HEK293 (cell line): Measurements from ENCODE around the gene KANSL1L.
"Not testable (repeated sequence)": the region's sequence is repeated elsewhere in the genome, so short reads cannot be mapped to it uniquely, and the experiment has no call there.

Experiments
- CTCF ChIA-PET: fragments of 350-600 bp; formaldehyde crosslinking; extraction: SDS; loops from one replicate; lab custom pipeline; 2021; ENCODE audit warnings: antibody characterized with exemption; lab: Yijun Ruan, JAX
- POLR2A ChIA-PET: fragments of 300-600 bp; formaldehyde crosslinking; extraction: SDS; loops from one replicate; lab custom pipeline; 2020; ENCODE audit warnings: antibody characterized with exemption, inconsistent platforms; lab: Yijun Ruan, JAX
- H3K27ac ChIP-seq: fragments of 200-500 bp; sonication (Bioruptor generic); 2 replicates; pipeline ENCODE4 v1.5.1; 2014; ENCODE audit warnings: low read depth, low read length, control low read depth, inconsistent platforms; ENCODE audit errors: extremely low read depth
- H3K36me3 ChIP-seq, 2 experiments: fragments of 200-500 bp in 1 of 2; sonication (Bioruptor generic) in 1 of 2; 1 replicate in 1 of 2; 2 replicates in 1 of 2; pipeline ENCODE4 v1.5.1; 2014 to 2017; ENCODE audit warnings: inconsistent platforms in 2 of 2, low read length in 2 of 2; ENCODE audit not compliant: control insufficient read depth in 2 of 2, insufficient read depth in 1 of 2
- H3K4me1 ChIP-seq: fragments of 200-500 bp; sonication (Bioruptor generic); 2 replicates; pipeline ENCODE4 v1.5.1; 2014; ENCODE audit warnings: mild to moderate bottlenecking, low read length, inconsistent platforms; ENCODE audit not compliant: control insufficient read depth, insufficient read depth
- H3K4me3 ChIP-seq: 2 replicates; pipeline ENCODE4 v1.5.1; 2011; ENCODE audit warnings: low read depth, mild to moderate bottlenecking, control low read depth, low read length, moderate library complexity
- H3K9me3 ChIP-seq: fragments of 200-500 bp; sonication (Bioruptor generic); 2 replicates; pipeline ENCODE4 v1.5.1; 2014; ENCODE audit warnings: low read depth, low read length, inconsistent platforms; ENCODE audit not compliant: control insufficient read depth, insufficient read depth
- OVOL3 ChIP-seq: fragments of 450-650 bp; formaldehyde crosslinking; IDR thresholded peaks from 2 replicates; pipeline ENCODE4 v1.5.1; 2016; ENCODE audit warnings: missing biosample characterization, missing genetic modification characterization
- REPIN1 ChIP-seq: fragments of 450-650 bp; formaldehyde crosslinking; IDR thresholded peaks from 2 replicates; pipeline ENCODE4 v1.5.1; 2017; ENCODE audit warnings: missing biosample characterization, missing genetic modification characterization, low read depth
- SP2 ChIP-seq: fragments of 450-650 bp; formaldehyde crosslinking; IDR thresholded peaks from 2 replicates; pipeline ENCODE4 v1.5.1; 2016; ENCODE audit warnings: missing biosample characterization, missing genetic modification characterization
- TCF7L2 ChIP-seq: IDR thresholded peaks from 2 replicates; pipeline ENCODE4 v1.6.1; 2011; ENCODE audit warnings: low read depth, mild to moderate bottlenecking, inconsistent platforms, low read length, moderate library complexity, borderline replicate concordance
- ZBTB7A ChIP-seq: fragments of 450-650 bp; formaldehyde crosslinking; IDR thresholded peaks from 2 replicates; pipeline ENCODE4 v1.5.1; 2016; ENCODE audit warnings: low read depth, missing biosample characterization, missing genetic modification characterization
- ZNF146 ChIP-seq: fragments of 450-650 bp; formaldehyde crosslinking; IDR thresholded peaks from 2 replicates; pipeline ENCODE4 v1.5.1; 2016; ENCODE audit warnings: missing biosample characterization, missing genetic modification characterization
- ZNF221 ChIP-seq: fragments of 450-650 bp; formaldehyde crosslinking; IDR thresholded peaks from 2 replicates; pipeline ENCODE4 v1.5.1; 2017; ENCODE audit warnings: missing biosample characterization, missing genetic modification characterization, borderline replicate concordance
- ZNF24 ChIP-seq: fragments of 450-650 bp; formaldehyde crosslinking; IDR thresholded peaks from 2 replicates; pipeline ENCODE4 v1.5.1; 2016; ENCODE audit warnings: missing biosample characterization, missing genetic modification characterization
- ZNF324 ChIP-seq: fragments of 450-650 bp; formaldehyde crosslinking; IDR thresholded peaks from 2 replicates; pipeline ENCODE4 v1.5.1; 2016; ENCODE audit warnings: missing biosample characterization, missing genetic modification characterization
- ZNF473 ChIP-seq: fragments of 450-650 bp; formaldehyde crosslinking; IDR thresholded peaks from 2 replicates; pipeline ENCODE4 v1.5.1; 2017; ENCODE audit warnings: missing biosample characterization, missing genetic modification characterization
- ZNF510 ChIP-seq: fragments of 450-650 bp; formaldehyde crosslinking; IDR thresholded peaks from 2 replicates; pipeline ENCODE4 v1.5.1; 2018; ENCODE audit warnings: mild to moderate bottlenecking, missing genetic modification characterization, missing biosample characterization; ENCODE audit not compliant: insufficient replicate concordance
- ZNF529 ChIP-seq: fragments of 450-650 bp; formaldehyde crosslinking; IDR thresholded peaks from 2 replicates; pipeline ENCODE4 v1.5.1; 2017; ENCODE audit warnings: missing genetic modification characterization, missing biosample characterization; ENCODE audit not compliant: insufficient replicate concordance
- ZNF549 ChIP-seq: fragments of 450-650 bp; IDR thresholded peaks from 2 replicates; pipeline ENCODE4 v1.5.1; 2018; ENCODE audit warnings: missing biosample characterization, missing genetic modification characterization, mild to moderate bottlenecking, inconsistent platforms, moderate library complexity
- ZNF571 ChIP-seq: fragments of 450-650 bp; formaldehyde crosslinking; IDR thresholded peaks from 2 replicates; pipeline ENCODE4 v1.5.0; 2017; ENCODE audit warnings: missing biosample characterization, missing genetic modification characterization
- ZNF600 ChIP-seq: fragments of 450-650 bp; formaldehyde crosslinking; IDR thresholded peaks from 2 replicates; pipeline ENCODE4 v1.5.1; 2016; ENCODE audit warnings: missing biosample characterization, missing genetic modification characterization
- ZNF707 ChIP-seq: fragments of 450-650 bp; formaldehyde crosslinking; IDR thresholded peaks from 2 replicates; pipeline ENCODE4 v1.5.1; 2016; ENCODE audit warnings: missing biosample characterization, missing genetic modification characterization
- ZNF76 ChIP-seq: fragments of 450-650 bp; formaldehyde crosslinking; IDR thresholded peaks from 2 replicates; pipeline ENCODE4; 2016; ENCODE audit warnings: low read depth, missing biosample characterization, missing genetic modification characterization, borderline replicate concordance
- ZNF777 ChIP-seq: fragments of 450-650 bp; formaldehyde crosslinking; IDR thresholded peaks from 2 replicates; pipeline ENCODE4 v1.5.1; 2017; ENCODE audit warnings: missing biosample characterization, missing genetic modification characterization, borderline replicate concordance
- ZNF785 ChIP-seq: fragments of 450-650 bp; formaldehyde crosslinking; IDR thresholded peaks from 2 replicates; pipeline ENCODE4 v1.5.1; 2016; ENCODE audit warnings: missing biosample characterization, missing genetic modification characterization
- ZSCAN16 ChIP-seq: fragments of 450-650 bp; formaldehyde crosslinking; IDR thresholded peaks from 2 replicates; pipeline ENCODE4 v1.5.1; 2016; ENCODE audit warnings: missing biosample characterization, missing genetic modification characterization
- ZXDB ChIP-seq: fragments of 450-650 bp; formaldehyde crosslinking; IDR thresholded peaks from 2 replicates; pipeline ENCODE4 v1.5.1; 2016; ENCODE audit warnings: missing biosample characterization, missing genetic modification characterization
- TF ChIP-seq, protein P1 (sequence below): fragments of 450-650 bp; formaldehyde crosslinking; IDR thresholded peaks from 2 replicates; pipeline ENCODE4 v1.5.1; 2017; ENCODE audit warnings: missing biosample characterization, missing genetic modification characterization
- TF ChIP-seq, protein P2 (sequence below): fragments of 450-650 bp; formaldehyde crosslinking; IDR thresholded peaks from 2 replicates; pipeline ENCODE4 v1.5.1; 2016; ENCODE audit warnings: missing biosample characterization, missing genetic modification characterization
- TF ChIP-seq, protein P3 (sequence below): fragments of 450-650 bp; formaldehyde crosslinking; IDR thresholded peaks from 2 replicates; pipeline ENCODE4 v1.5.1; 2016; ENCODE audit warnings: missing biosample characterization, missing genetic modification characterization

Gene KANSL1L

DNA sequence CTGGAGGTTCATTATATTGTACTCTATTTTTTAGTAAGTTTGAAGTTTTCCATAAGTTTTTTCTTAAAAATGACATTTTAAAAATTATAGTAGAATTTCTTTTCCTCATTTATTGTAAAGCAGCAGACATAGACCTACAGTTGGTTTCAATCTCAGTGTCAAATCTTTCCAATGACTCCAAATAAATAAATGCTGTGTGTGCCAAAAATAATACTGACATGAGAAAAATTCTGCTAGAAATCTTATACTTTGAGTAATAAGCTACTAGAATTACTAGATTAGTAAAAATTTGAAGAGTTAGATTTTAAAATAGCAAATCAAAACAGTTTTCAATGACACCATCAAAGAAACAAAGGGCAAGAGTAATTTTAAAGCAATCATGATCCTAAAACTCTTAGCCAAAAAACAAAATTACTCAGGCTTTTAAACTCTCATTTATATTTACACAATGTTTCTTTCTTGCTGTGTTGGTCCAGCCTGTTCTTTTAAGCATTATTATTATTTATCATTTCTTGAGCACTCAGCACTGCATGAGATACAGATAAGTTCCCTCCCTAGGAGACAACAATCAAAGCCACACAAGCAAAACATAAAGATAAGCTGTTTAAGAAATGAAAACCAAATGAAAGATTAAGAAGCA lies 8.3 kb upstream of the KANSL1L start:
- POLR2A ChIA-PET: no interaction called here

DNA sequence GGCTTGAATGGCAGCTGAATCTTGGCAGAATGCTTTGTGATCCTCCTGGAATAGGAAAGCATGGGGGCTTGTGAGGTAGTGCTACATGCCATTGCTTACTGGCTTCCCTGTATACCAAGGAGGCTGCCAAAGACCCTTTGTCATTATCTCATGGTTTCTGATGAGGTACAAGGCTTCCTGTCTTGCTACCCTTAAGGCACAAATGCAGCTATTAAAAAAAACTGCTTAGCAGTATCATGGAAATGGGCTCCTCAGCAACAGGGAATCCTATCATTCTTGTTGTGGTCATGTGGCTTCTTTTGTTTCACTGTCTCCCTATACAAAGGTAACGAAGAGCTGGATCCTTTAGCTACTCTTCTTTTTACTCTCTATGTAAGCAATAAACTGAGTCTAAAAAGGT lies 6.6 kb upstream of the KANSL1L start:
- H3K9me3 ChIP-seq: no peaks in the 10 kb centered on the region
- POLR2A ChIA-PET: no interaction called here
- peaks cover 12% of the 10 kb centered on the region; the same call in 1 of the 2 replicates for H3K4me1 ChIP-seq
- no peak overlapping the region for H3K4me3 ChIP-seq
- CTCF ChIA-PET: no interaction called here
- H3K27ac ChIP-seq: no peak overlapping the region
- no peaks in the 10 kb centered on the region for H3K36me3 ChIP-seq
- TF ChIP-seq ZXDB (tag by site-specific recombination) (no peak), ZBTB7A (tag by site-specific recombination) (no peak), ZNF600 (tag by site-specific recombination) (no peak), ZNF785 (tag by site-specific recombination) (no peak)
- TF ChIP-seq, protein P1, sequence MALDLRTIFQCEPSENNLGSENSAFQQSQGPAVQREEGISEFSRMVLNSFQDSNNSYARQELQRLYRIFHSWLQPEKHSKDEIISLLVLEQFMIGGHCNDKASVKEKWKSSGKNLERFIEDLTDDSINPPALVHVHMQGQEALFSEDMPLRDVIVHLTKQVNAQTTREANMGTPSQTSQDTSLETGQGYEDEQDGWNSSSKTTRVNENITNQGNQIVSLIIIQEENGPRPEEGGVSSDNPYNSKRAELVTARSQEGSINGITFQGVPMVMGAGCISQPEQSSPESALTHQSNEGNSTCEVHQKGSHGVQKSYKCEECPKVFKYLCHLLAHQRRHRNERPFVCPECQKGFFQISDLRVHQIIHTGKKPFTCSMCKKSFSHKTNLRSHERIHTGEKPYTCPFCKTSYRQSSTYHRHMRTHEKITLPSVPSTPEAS: no peak

More for the DNA sequence above, 8.3 kb upstream of the KANSL1L start:
- CTCF ChIA-PET: interaction anchor here (0.6 to 0.7 kb wide), 2 partner anchors 16 to 800 kb away, joined by 3 to 4 read pairs; no protein-coding TSS in a partner anchor
- no peak for TF ChIP-seq ZNF221 (tag by site-specific recombination)
- TF ChIP-seq SP2 (tag by site-specific recombination): no peak
- peak; percentile 38; the same call in 1 of the 2 replicates for TF ChIP-seq TCF7L2
- no peak for TF ChIP-seq ZNF600 (tag by site-specific recombination)
- TF ChIP-seq, protein P2, sequence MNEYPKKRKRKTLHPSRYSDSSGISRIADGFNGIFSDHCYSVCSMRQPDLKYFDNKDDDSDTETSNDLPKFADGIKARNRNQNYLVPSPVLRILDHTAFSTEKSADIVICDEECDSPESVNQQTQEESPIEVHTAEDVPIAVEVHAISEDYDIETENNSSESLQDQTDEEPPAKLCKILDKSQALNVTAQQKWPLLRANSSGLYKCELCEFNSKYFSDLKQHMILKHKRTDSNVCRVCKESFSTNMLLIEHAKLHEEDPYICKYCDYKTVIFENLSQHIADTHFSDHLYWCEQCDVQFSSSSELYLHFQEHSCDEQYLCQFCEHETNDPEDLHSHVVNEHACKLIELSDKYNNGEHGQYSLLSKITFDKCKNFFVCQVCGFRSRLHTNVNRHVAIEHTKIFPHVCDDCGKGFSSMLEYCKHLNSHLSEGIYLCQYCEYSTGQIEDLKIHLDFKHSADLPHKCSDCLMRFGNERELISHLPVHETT (tag by site-specific recombination): no peak
- Histone ChIP-seq H3K4me3 (no peak overlapping the region), H3K4me1 (peaks cover 12% of the 10 kb centered on the region; the same call in 1 of the 2 replicates), H3K36me3 (no peaks in the 10 kb centered on the region), H3K9me3 (no peaks in the 10 kb centered on the region), H3K27ac (no peak overlapping the region)

DNA sequence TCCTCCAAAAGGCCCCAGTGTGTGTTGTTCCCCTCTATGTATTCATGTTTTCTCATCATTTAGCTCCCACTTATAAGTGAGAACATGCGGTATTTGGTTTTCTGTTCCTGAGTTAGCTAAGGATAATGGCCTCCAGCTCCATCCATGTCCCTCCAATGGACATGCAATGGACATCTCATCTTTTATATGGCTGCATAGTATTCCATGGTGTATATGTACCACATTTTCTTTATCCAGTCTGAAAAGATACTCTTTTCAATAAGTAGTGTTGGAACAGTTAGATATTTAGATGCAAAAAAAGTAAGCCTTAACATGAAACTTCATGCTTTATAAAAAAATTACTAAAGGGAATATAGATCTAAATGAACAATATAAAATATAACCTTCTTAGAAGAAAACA lies 5.9 kb upstream of the KANSL1L start:
- H3K9me3 ChIP-seq, H3K4me3 ChIP-seq, H3K27ac ChIP-seq, POLR2A ChIA-PET, H3K36me3 ChIP-seq: not testable (repeated sequence)
- CTCF ChIA-PET: interaction anchor here (0.7 to 1.1 kb wide), 2 partner anchors 18 to 104 kb away, joined by 3 to 4 read pairs; no protein-coding TSS in a partner anchor
- peak; percentile 36; the same call in 1 of the 2 replicates for TF ChIP-seq ZNF146 (tag by site-specific recombination)
- H3K4me1 ChIP-seq: peaks cover 12% of the 10 kb centered on the region; the same call in 1 of the 2 replicates

DNA sequence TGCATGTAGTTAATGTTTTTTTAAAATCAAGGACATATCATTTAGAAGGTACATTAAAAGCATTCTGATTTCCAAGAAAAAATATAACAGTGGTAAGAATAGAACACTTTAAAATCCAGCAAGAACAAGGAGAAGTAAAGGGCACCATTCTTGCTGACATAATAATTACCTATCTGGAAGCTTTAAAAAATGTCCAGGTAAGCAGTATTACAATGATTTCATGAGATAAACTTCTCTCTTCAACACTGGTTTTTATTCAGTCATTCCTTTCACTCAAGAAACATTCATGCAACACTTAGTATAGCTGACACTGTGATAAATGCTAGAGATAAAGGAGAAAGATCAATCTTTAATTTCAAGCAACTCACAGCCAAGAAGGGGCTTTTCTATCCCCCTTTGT lies 2.9 kb upstream of the KANSL1L start:
- Histone ChIP-seq H3K36me3 (no peaks in the 10 kb centered on the region), H3K4me1 (0 out of 2 replicates have a peak, but pooled peaks cover 3% of the 10 kb centered on the region), H3K4me3 (no peak overlapping the region), H3K9me3 (no peaks in the 10 kb centered on the region), H3K27ac (no peak overlapping the region)
- ChIA-PET POLR2A (no interaction called here), CTCF (interaction anchor here (0.6 to 0.8 kb wide), 2 partner anchors 21 to 197 kb away, joined by 3 read pairs; no protein-coding TSS in a partner anchor)
- no peak for TF ChIP-seq OVOL3
- no peak for TF ChIP-seq ZNF777
- TF ChIP-seq ZNF707 (tag by site-specific recombination): no peak
- TF ChIP-seq ZNF529: no peak
- no peak for TF ChIP-seq ZNF24
- TF ChIP-seq, protein P3, sequence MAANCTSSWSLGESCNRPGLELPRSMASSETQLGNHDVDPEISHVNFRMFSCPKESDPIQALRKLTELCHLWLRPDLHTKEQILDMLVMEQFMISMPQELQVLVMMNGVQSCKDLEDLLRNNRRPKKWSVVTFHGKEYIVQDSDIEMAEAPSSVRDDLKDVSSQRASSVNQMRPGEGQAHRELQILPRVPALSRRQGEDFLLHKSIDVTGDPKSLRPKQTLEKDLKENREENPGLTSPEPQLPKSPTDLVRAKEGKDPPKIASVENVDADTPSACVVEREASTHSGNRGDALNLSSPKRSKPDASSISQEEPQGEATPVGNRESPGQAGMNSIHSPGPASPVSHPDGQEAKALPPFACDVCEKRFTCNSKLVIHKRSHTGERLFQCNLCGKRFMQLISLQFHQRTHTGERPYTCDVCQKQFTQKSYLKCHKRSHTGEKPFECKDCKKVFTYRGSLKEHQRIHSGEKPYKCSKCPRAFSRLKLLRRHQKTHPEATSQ (tag by site-specific recombination): no peak
- no peak for TF ChIP-seq ZNF571
- TF ChIP-seq ZNF549 (tag by site-specific recombination): no peak
- no peak for TF ChIP-seq REPIN1
- TF ChIP-seq ZNF510: no peak
- no peak for TF ChIP-seq ZNF76 (tag by site-specific recombination)
- TF ChIP-seq ZSCAN16 (tag by site-specific recombination): no peak
- no peak for TF ChIP-seq ZNF473 (tag by site-specific recombination)
- no peak for TF ChIP-seq ZNF324
